ENCODE data around the gene PI16.

The PI16 gene

DNA sequence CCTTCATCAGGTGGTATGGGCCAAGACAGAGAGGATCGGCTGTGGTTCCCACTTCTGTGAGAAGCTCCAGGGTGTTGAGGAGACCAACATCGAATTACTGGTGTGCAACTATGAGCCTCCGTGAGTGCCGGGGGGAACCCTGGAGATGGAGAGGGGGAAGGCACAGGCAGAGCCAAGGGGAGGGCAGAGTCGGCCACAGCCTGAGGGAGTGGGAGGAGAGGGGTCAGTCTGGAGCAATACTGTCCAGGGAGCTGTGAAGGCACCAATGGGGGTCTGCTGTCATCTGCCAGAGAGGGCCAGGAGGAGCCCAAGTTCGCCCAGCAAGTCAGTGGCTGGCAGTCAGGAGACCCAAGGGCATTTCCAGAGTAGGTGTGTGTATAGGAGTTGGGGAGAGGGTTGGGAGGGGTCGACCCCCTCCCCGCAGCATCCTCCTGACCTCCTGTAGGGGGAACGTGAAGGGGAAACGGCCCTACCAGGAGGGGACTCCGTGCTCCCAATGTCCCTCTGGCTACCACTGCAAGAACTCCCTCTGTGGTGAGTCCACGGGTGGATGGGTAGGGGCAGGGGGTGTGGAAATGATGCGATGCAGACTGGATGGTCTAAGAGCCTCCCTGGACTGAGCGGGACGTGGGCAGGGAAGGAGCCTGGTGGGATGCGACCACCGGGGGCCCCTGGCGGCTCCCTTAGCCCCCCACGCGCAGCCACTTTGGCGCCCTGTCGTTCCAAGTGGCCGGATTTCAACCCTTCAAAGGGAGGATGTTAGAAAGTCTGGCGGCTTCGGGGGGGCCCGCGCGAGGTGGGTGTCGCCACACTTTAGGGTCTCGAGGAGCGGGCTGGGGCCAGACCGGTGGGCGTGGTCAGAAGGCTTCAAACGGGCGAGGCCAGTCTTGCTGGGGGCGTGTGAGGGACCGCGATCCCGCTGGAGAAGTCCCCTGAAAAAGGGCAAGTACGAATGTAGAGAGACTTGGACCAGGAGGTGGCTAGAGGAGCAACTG is 7.2 kb downstream of the PI16 start:
- no peak for TF ChIP-seq TAF1 (IDR thresholded peaks at IDR 0.05; ENCODE audit: borderline replicate concordance, low read depth, low read length)
- no peak for TF ChIP-seq POLR2AphosphoS5 (IDR thresholded peaks at IDR 0.05; ENCODE audit: low read depth, low read length)
- no peak for TF ChIP-seq POLR2A (IDR thresholded peaks at IDR 0.05; ENCODE audit: low read depth, low read length)
- no peak for DNase-seq (ENCODE audit: insufficient read length)
- FAIRE-seq: no peak

GRCh38 chr6:36962874-36963273 is 8.3 kb downstream of the PI16 start:
- no peak for TF ChIP-seq POLR2A (IDR thresholded peaks at IDR 0.05; ENCODE audit: low read depth, low read length)
- no peak for TF ChIP-seq TAF1 (IDR thresholded peaks at IDR 0.05; ENCODE audit: borderline replicate concordance, low read depth, low read length)
- TF ChIP-seq POLR2AphosphoS5 (IDR thresholded peaks at IDR 0.05; ENCODE audit: low read depth, low read length): no peak
- DNase-seq (ENCODE audit: insufficient read length) (peak; percentile 72), FAIRE-seq (peak; percentile 42)

DNA sequence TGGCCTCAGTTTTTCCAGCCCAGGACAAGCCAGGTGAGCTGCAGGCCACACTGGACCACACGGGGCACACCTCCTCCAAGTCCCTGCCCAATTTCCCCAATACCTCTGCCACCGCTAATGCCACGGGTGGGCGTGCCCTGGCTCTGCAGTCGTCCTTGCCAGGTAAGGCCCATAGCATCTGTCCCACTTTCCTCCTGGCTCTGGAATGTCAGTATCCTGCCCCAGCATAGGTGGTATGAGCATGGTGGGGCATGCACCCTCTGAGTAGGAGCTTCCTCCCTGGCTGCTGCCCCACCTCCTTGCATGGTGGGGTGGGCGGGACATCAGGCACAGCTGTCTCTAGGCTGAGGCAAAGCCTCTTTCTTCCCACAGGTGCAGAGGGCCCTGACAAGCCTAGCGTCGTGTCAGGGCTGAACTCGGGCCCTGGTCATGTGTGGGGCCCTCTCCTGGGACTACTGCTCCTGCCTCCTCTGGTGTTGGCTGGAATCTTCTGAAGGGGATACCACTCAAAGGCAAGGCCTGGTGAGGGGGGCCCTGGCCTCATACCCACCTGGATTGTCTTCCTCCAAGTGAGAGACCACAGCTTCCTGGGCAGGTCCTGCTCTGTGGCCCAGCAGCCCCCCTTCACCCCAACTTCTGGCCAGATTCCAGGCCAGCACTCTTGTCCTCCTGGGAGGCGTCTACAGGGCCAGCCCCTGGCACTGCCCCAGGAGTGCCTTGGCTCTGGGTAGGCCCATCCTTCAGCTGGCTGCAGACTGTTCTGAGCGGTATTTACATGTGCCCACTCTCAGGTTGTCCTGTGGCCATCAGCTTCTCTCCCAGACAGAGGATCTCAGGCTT is 9.1 kb downstream of the PI16 start:
- FAIRE-seq: no peak
- TF ChIP-seq POLR2AphosphoS5 (IDR thresholded peaks at IDR 0.05; ENCODE audit: low read depth, low read length): no peak
- no peak for TF ChIP-seq POLR2A (IDR thresholded peaks at IDR 0.05; ENCODE audit: low read depth, low read length)
- TF ChIP-seq TAF1 (IDR thresholded peaks at IDR 0.05; ENCODE audit: borderline replicate concordance, low read depth, low read length): no peak
- no peak for DNase-seq (ENCODE audit: insufficient read length)

GRCh38 chr6:36964349-36964748 is 9.8 kb downstream of the PI16 start:
- TF ChIP-seq TAF1 (IDR thresholded peaks at IDR 0.05; ENCODE audit: borderline replicate concordance, low read depth, low read length) (no peak), POLR2A (IDR thresholded peaks at IDR 0.05; ENCODE audit: low read depth, low read length) (no peak), POLR2AphosphoS5 (IDR thresholded peaks at IDR 0.05; ENCODE audit: low read depth, low read length) (no peak)
- FAIRE-seq (no peak), DNase-seq (ENCODE audit: insufficient read length) (no peak)

- FAIRE-seq (no peak), DNase-seq (ENCODE audit: insufficient read length) (no peak)
- TF ChIP-seq POLR2A (IDR thresholded peaks at IDR 0.05; ENCODE audit: low read depth, low read length): no peak
- no peak for TF ChIP-seq POLR2AphosphoS5 (IDR thresholded peaks at IDR 0.05; ENCODE audit: low read depth, low read length)
- TF ChIP-seq TAF1 (IDR thresholded peaks at IDR 0.05; ENCODE audit: borderline replicate concordance, low read depth, low read length): no peak
Observed at GRCh38 chr6:36964908-36965307, 10.4 kb downstream of the PI16 start.

GRCh38 chr6:36967301-36967700 is 12.8 kb downstream of the PI16 start:
- TF ChIP-seq TAF1 (IDR thresholded peaks at IDR 0.05; ENCODE audit: borderline replicate concordance, low read depth, low read length) (no peak), POLR2AphosphoS5 (IDR thresholded peaks at IDR 0.05; ENCODE audit: low read depth, low read length) (peak; percentile 68)
- FAIRE-seq: no peak
- no peak for DNase-seq (ENCODE audit: insufficient read length)

DNA sequence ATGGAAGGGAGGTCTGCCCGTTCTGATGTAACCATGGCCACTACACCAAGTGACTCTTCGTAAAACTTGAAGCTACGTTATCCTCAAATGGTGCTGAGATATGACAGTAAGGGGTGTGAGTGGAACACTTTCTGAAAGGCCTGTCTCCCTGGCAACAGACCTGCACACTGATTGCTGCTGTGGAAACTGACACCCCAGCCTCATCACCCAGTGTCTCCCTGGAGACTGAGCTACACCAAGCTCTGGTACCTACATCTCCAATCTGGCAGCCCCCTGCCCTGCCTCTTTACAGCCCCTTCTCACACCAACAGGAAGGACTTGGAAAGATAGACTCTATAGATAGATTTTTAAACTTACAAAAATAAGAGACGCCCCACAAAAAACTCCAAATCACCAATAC is 13.2 kb downstream of the PI16 start:
- DNase-seq (ENCODE audit: insufficient read length) (no peak), FAIRE-seq (no peak)
- TF ChIP-seq TAF1 (IDR thresholded peaks at IDR 0.05; ENCODE audit: borderline replicate concordance, low read depth, low read length): no peak
- TF ChIP-seq POLR2AphosphoS5 (IDR thresholded peaks at IDR 0.05; ENCODE audit: low read depth, low read length): peak; percentile 7; the same call in 1 of the 2 replicates

DNA sequence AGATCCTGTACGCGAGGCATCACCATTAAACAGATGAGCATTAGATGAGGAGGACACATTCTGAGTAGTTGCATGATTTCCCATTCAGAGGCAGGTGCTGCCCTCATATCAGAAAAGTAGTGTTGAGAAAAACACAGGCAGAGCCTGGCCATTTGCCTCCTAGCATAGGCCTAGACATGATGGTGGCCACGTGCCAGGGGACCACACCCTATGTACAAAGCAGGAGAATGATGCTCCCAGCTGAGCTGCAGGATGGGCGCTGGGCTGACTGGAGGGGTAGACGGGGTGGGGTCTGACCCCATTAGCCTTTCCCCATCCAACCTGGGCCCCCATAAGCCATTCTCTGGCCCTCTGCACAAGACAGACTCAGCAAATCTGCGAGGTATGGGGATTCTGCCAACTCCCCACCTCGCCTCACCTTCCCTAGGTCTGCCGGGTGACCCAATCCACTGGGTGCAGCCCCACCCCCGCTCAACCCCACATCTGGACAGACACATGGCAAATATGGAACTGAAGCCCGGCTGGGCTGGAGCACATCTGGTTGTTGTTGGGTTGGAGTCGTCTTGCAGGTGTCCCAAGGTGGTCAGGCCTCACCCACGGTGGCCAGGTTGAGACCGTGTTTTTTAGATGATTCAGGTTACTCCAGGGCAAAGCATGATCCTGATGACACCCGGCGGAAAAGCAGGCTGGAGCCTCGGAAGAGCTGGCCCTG is 13.9 kb downstream of the PI16 start:
- DNase-seq (ENCODE audit: insufficient read length): no peak

GRCh38 chr6:36969240-36969691 is 14.7 kb downstream of the PI16 start:
- DNase-seq (ENCODE audit: insufficient read length) (no peak), FAIRE-seq (no peak)
- no peak for TF ChIP-seq TAF1 (IDR thresholded peaks at IDR 0.05; ENCODE audit: borderline replicate concordance, low read depth, low read length)
- TF ChIP-seq POLR2A (IDR thresholded peaks at IDR 0.05; ENCODE audit: low read depth, low read length): no peak
- TF ChIP-seq POLR2AphosphoS5 (IDR thresholded peaks at IDR 0.05; ENCODE audit: low read depth, low read length): no peak

More for the DNA sequence above, 13.9 kb downstream of the PI16 start:
- TF ChIP-seq POLR2AphosphoS5 (IDR thresholded peaks at IDR 0.05; ENCODE audit: low read depth, low read length) (no peak), TAF1 (IDR thresholded peaks at IDR 0.05; ENCODE audit: borderline replicate concordance, low read depth, low read length) (no peak), POLR2A (IDR thresholded peaks at IDR 0.05; ENCODE audit: low read depth, low read length) (no peak)
- FAIRE-seq: no peak

DNA sequence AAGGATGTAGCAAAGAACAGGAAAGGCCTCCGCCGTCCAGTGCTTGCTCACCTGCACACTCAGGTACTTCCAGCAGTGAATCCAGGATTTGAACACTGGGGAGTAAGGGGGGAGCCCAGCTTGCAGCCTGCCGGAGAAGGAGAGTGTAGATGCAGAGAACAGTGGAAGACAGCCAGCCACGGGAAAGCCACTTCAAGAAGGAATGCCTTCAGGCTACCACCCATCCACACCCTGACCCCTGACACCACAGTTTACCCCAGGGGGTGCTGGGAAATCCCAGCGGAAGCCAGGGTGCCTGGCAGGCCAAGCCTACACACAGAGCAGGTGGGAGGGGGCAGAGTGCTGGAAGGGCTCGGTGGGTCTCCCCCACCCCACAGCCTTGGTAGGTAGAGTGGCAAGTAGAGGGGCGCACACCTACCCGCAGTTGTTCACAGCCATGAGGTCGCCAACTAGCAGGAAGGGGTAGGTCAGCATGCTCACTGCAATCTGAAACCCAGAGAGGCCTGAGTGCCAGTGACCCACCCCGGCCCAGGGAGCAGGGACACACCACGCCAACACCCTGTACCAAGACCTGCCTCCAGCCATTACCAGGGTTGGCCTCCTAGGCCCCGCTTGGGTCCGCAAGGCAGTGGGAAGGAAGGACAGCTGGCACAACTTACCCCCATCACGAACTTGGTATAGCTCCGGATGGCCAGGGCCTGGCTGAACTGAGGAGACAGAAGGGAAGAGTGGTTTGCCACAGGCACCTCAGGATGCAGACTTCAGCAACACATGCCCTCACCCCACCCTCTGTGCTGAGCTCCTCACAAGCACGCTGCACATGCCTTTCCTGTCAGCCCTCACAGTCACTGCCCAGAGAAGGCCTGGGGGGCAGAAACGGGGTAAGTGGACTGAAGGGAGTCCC is 15.7 kb downstream of the PI16 start:
- FAIRE-seq (no peak), DNase-seq (ENCODE audit: insufficient read length) (no peak)
- no peak; the same call in 1 of the 2 replicates for TF ChIP-seq POLR2A (IDR thresholded peaks at IDR 0.05; ENCODE audit: low read depth, low read length)
- TF ChIP-seq POLR2AphosphoS5 (IDR thresholded peaks at IDR 0.05; ENCODE audit: low read depth, low read length): no peak

Measured in GM12892 (cell line).